ENCODE measurements around the gene SLC9C2. TPM values are rescaled to one million over a fixed set of nuclear protein-coding genes. Genes with fewer than 3 reads are reported as not detected.
"Not testable (repeated sequence)": the region's sequence is repeated elsewhere in the genome, so short reads cannot be mapped to it uniquely, and the experiment has no call there.

SLC9C2 gene
- total RNA-seq, 1 experiment from 2014 or later, result not detected

DNA sequence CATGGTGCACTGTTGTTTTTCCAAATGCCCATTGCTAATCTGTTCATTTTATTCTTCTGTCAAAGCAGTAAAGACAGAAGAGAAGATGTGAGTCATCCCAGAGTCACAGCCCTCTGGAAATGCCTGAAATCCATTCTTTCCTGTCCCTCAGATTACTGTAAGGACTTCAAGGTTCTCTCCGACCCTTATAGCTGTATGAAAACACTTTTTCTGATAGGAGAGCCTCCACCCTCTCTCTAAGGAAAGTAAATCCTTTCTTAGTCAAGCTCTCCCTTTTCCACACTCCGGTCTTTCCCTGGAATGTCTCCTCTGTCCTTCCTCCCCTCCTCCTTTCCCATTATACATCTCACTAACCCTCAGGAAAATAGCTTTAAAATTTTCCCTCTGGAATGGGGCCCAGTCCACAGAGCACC is 129.3 kb downstream of the SLC9C2 start:
- Mint-ChIP-seq H3K36me3 (ENCODE audit: insufficient read depth, unreplicated experiment) (peaks cover 21% of the 10 kb centered on the region), H3K9me3 (ENCODE audit: low read depth, unreplicated experiment) (peaks cover 9% of the 10 kb centered on the region), H3K4me1 (ENCODE audit: low read depth, unreplicated experiment) (peaks cover 31% of the 10 kb centered on the region), H3K27me3 (ENCODE audit: unreplicated experiment) (no peaks in the 10 kb centered on the region), H3K4me3 (ENCODE audit: low read depth, unreplicated experiment) (no peak overlapping the region), H3K27ac (ENCODE audit: unreplicated experiment) (no peak overlapping the region)
- TF ChIP-seq, protein P1, sequence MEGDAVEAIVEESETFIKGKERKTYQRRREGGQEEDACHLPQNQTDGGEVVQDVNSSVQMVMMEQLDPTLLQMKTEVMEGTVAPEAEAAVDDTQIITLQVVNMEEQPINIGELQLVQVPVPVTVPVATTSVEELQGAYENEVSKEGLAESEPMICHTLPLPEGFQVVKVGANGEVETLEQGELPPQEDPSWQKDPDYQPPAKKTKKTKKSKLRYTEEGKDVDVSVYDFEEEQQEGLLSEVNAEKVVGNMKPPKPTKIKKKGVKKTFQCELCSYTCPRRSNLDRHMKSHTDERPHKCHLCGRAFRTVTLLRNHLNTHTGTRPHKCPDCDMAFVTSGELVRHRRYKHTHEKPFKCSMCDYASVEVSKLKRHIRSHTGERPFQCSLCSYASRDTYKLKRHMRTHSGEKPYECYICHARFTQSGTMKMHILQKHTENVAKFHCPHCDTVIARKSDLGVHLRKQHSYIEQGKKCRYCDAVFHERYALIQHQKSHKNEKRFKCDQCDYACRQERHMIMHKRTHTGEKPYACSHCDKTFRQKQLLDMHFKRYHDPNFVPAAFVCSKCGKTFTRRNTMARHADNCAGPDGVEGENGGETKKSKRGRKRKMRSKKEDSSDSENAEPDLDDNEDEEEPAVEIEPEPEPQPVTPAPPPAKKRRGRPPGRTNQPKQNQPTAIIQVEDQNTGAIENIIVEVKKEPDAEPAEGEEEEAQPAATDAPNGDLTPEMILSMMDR (IDR thresholded peaks at IDR 0.05; ENCODE audit: unreplicated experiment), result no peak
- DNase-seq, result no peak
- BruUV-seq (replicated peaks), result no TSS peak
- intact Hi-C loops (cut with micrococcal nuclease; ENCODE audit: unreplicated experiment), result no loop called here
- CTCF ChIA-PET, result no interaction called here

DNA sequence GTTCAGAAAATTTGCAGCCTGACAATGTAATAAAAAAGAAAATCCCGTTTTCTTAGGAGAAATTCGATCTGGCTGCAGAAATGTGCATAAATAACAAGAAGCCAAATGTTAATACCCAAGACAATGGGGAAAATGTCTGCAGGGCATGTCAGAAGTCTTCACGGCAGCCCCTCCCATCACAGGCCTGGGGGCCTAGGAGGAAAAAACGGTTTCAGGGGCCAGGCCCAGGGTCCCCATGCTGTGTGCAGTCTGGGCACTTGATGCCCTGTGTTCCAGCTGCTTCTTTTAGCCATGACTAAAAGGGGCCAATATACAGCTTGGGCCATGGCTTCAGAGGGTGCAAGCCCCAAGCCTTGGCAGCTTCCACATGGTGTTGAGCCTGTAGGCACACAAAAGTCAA is 132.3 kb downstream of the SLC9C2 start:
- CTCF ChIA-PET, result no interaction called here
- Mint-ChIP-seq H3K4me1 (ENCODE audit: low read depth, unreplicated experiment) (peaks cover 24% of the 10 kb centered on the region), H3K9me3 (ENCODE audit: low read depth, unreplicated experiment) (peaks cover 14% of the 10 kb centered on the region), H3K27me3 (ENCODE audit: unreplicated experiment) (no peaks in the 10 kb centered on the region), H3K27ac (ENCODE audit: unreplicated experiment) (no peak overlapping the region), H3K36me3 (ENCODE audit: insufficient read depth, unreplicated experiment) (no peaks in the 10 kb centered on the region), H3K4me3 (ENCODE audit: low read depth, unreplicated experiment) (no peak overlapping the region)
- intact Hi-C loops (cut with micrococcal nuclease; ENCODE audit: unreplicated experiment), result no loop called here
- DNase-seq, result no peak
- no TSS peak for BruUV-seq (replicated peaks)
- TF ChIP-seq, protein P1 (IDR thresholded peaks at IDR 0.05; ENCODE audit: unreplicated experiment), result no peak

DNA sequence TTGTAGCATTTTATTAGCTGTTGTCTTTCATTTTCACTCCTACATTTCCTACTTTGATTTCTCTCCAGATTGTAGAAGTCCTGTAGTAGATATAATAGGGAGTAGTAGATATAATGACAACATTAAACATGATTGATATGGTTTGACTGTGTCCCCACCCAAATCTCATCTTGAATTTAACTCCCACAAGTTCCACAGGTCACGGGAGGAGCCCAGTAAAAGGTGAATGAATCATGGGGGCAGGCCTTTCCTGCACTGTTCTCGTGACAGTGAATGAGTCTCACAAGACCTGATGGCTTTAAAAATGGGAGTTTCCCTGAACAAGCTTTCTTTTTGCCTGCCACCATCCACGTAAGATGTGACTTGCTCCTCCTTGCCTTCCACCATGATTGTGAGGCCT is 133.2 kb downstream of the SLC9C2 start:
- CTCF ChIA-PET, result no interaction called here
- intact Hi-C loops (cut with micrococcal nuclease; ENCODE audit: unreplicated experiment), result no loop called here
- no peak overlapping the region for H3K4me3 Mint-ChIP-seq (ENCODE audit: low read depth, unreplicated experiment)
- H3K27me3 Mint-ChIP-seq (ENCODE audit: unreplicated experiment), result no peaks in the 10 kb centered on the region
- peaks cover 17% of the 10 kb centered on the region for H3K9me3 Mint-ChIP-seq (ENCODE audit: low read depth, unreplicated experiment)
- no peak for DNase-seq
- TF ChIP-seq, protein P1 (IDR thresholded peaks at IDR 0.05; ENCODE audit: unreplicated experiment), result no peak
- no peak overlapping the region for H3K27ac Mint-ChIP-seq (ENCODE audit: unreplicated experiment)
- no TSS peak for BruUV-seq (replicated peaks)
- peaks cover 14% of the 10 kb centered on the region for H3K4me1 Mint-ChIP-seq (ENCODE audit: low read depth, unreplicated experiment)
- no peaks in the 10 kb centered on the region for H3K36me3 Mint-ChIP-seq (ENCODE audit: insufficient read depth, unreplicated experiment)

DNA sequence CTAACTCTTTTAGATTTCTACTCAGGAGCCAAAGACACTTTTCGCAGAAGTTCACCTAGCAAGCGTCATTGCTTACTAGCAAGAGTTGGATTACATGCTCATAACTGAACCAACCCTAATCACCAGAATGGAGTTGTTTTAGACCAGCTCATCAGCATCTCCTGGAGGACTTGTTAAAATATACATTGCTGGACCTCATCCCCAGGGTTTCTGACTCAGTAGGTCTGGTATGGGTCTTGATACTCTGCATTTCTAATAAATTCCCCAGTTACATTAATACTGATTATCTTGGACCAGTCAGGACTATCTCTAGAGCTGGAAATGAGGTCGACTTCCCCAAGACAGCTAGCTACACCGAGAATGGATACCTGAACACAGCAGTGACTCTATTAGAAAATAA is 135.4 kb downstream of the SLC9C2 start:
- Mint-ChIP-seq H3K27ac (ENCODE audit: unreplicated experiment) (no peak overlapping the region), H3K27me3 (ENCODE audit: unreplicated experiment) (no peaks in the 10 kb centered on the region), H3K4me1 (ENCODE audit: low read depth, unreplicated experiment) (no peaks in the 10 kb centered on the region), H3K9me3 (ENCODE audit: low read depth, unreplicated experiment) (peaks cover 20% of the 10 kb centered on the region), H3K4me3 (ENCODE audit: low read depth, unreplicated experiment) (no peak overlapping the region), H3K36me3 (ENCODE audit: insufficient read depth, unreplicated experiment) (no peaks in the 10 kb centered on the region)
- no peak for DNase-seq
- no TSS peak for BruUV-seq (replicated peaks)
- TF ChIP-seq, protein P1 (IDR thresholded peaks at IDR 0.05; ENCODE audit: unreplicated experiment), result no peak
- CTCF ChIA-PET, result no interaction called here
- intact Hi-C loops (cut with micrococcal nuclease; ENCODE audit: unreplicated experiment), result no loop called here

DNA sequence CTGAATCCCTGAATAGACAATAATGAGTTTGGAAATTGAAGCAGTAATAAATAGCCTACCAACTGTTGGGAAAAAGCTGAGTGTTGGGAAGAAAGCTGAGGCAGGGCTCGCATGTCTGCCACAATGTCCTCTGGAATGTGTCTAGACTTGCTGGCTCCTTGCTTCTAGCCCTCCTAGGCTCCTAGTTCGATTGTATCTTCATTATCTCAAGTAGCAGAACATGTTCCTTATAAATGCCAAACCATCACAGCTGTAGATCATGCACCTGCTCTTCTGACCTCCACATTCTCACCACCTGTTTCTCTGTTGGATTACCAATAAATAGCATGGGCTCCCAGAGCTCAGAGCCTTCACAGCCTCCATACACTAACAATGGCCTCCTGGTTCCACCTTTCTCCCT is 138.7 kb downstream of the SLC9C2 start:
- DNase-seq; H3K4me1 Mint-ChIP-seq (ENCODE audit: low read depth, unreplicated experiment); BruUV-seq (replicated peaks); H3K4me3 Mint-ChIP-seq (ENCODE audit: low read depth, unreplicated experiment); intact Hi-C loops (cut with micrococcal nuclease; ENCODE audit: unreplicated experiment); CTCF ChIA-PET; H3K36me3 Mint-ChIP-seq (ENCODE audit: insufficient read depth, unreplicated experiment); H3K27ac Mint-ChIP-seq (ENCODE audit: unreplicated experiment); H3K27me3 Mint-ChIP-seq (ENCODE audit: unreplicated experiment): not testable (repeated sequence)
- peaks cover 11% of the 10 kb centered on the region for H3K9me3 Mint-ChIP-seq (ENCODE audit: low read depth, unreplicated experiment)

DNA sequence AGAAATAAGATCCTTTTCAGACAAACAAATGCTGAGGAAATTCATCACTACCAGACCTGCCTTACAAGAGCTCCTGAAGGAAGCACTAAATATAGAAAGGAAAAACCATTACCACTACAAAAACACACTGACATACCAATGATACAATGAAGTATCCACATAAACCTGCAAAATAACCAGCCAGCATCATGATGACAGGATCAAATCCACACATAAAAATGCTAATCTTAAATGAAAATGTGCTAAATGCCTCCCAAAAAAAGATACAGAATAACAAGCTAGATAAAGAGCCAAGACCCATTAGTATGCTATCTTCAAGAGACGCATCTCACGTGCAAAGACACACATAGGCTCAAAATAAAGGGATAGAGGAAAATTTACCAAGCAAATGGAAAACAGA is 140.2 kb downstream of the SLC9C2 start:
- H3K36me3 Mint-ChIP-seq (ENCODE audit: insufficient read depth, unreplicated experiment); H3K4me3 Mint-ChIP-seq (ENCODE audit: low read depth, unreplicated experiment); H3K27me3 Mint-ChIP-seq (ENCODE audit: unreplicated experiment); intact Hi-C loops (cut with micrococcal nuclease; ENCODE audit: unreplicated experiment); H3K4me1 Mint-ChIP-seq (ENCODE audit: low read depth, unreplicated experiment); CTCF ChIA-PET; BruUV-seq (replicated peaks); DNase-seq; H3K9me3 Mint-ChIP-seq (ENCODE audit: low read depth, unreplicated experiment); H3K27ac Mint-ChIP-seq (ENCODE audit: unreplicated experiment): not testable (repeated sequence)

Measured in Calu3 (cell line).